ENCODE measurements around the gene CPED1. TPM values are rescaled to one million over a fixed set of nuclear protein-coding genes. Genes with fewer than 3 reads are reported as not detected.
"Not testable (repeated sequence)": the region's sequence is repeated elsewhere in the genome, so short reads cannot be mapped to it uniquely, and the experiment has no call there.

The CPED1 gene
- total RNA-seq, 5 donors from 2014 or later (not counting 1 experiment from before 2014, with no cell fraction given): 0.73 to 1.4 (median 0.96) TPM; not detected in 2

DNA sequence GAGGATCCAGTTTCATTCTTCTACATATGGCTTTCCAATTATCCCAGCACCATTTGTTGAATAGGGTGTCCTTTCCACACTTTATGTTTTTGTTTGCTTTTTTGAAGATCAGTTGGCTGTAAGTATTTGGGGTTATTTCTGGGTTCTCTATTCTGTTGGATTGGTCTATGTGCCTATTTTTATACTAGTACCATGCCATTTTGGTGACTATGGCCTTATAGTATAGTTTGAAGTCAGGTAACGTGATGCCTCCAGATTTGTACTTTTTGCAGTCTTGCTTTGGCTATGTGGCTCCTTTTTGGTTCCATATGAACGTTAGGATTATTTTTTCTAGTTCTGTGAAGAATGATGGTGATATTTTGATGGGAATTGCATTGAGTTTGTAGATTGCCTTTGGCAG is 48.8 kb downstream of the CPED1 start:
- H3K27me3 Mint-ChIP-seq; H3K4me1 Mint-ChIP-seq; H3K27me3 ChIP-seq (replicated peaks in 1 of 2; ENCODE audit: control insufficient read depth in 2 of 2, extremely low read depth in 1 of 2, insufficient read depth in 2 of 2, low read length in 1 of 2); H3K4me3 Mint-ChIP-seq; DNase-seq; H3K27ac Mint-ChIP-seq; H3K36me3 ChIP-seq (ENCODE audit: control insufficient read depth in 2 of 2, extremely low read depth in 1 of 2, insufficient read depth in 1 of 2, low read length in 1 of 2); H3K4me3 ChIP-seq (ENCODE audit: control insufficient read depth in 1 of 2, extremely low read depth in 1 of 2, low read length in 1 of 2); H3K9me3 ChIP-seq; H3K4me1 ChIP-seq (ENCODE audit: control insufficient read depth in 1 of 2, extremely low read depth in 1 of 2, insufficient read depth in 2 of 2, low read length in 2 of 2); H3K9me3 Mint-ChIP-seq; ATAC-seq (replicated peaks in 1 of 4); POLR2A ChIA-PET; CTCF ChIA-PET; H3K36me3 Mint-ChIP-seq; H3K27ac ChIP-seq (ENCODE audit: low read length): not testable (repeated sequence)
- no CpG with 5 or more reads among the region's 2 CpGs for WGBS (ENCODE audit: insufficient coverage)

DNA sequence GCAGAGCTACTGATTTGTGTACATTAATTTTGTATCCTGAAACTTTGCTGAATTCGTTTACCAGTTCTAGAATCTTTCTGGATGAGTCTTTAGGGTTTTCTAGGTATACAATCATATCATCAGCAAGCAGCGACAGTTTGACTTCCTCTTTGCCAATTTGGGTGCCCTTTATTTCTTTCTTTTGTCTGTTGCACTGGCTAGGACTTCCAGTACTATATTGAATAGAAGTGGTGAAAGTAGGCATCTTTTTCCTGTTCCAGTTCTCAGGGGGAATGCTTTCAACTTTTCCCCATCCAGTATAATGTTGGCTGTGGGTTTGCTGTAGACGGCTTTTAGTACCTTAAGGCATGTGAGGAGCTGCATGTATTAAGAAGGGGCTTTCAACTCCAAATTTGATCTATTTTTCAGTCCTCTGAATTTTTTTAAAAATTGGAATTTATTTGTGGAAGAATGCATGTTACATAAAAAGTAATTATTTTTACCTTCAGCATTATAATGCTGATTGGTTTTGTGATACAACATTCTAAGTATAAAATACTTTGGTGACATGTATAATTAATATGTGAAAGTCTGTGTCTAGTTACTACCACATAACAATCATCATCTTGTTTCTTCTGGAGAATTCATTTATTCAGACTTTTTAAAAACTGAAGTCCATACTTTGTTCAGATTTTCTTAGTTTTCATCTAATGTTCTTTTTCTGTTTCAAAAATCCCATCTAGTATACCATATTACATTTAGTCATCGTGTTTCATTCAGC is 49.6 kb downstream of the CPED1 start:
- no peak for ATAC-seq (replicated peaks in 1 of 4)
- no CpG with 5 or more reads among the region's 4 CpGs for WGBS (ENCODE audit: insufficient coverage)
- no peak overlapping the region for H3K27ac Mint-ChIP-seq
- no peaks in the 10 kb centered on the region for H3K4me1 Mint-ChIP-seq
- ChIA-PET POLR2A (no interaction called here), CTCF (interaction anchor here in 1 of 2 donors (0.5 kb wide), 1 partner anchor 12 kb away, joined by 4 read pairs; no protein-coding TSS in a partner anchor)
- Histone ChIP-seq H3K27me3 (replicated peaks in 1 of 2; ENCODE audit: control insufficient read depth in 2 of 2, extremely low read depth in 1 of 2, insufficient read depth in 2 of 2, low read length in 1 of 2) (no peaks in the 10 kb centered on the region), H3K27ac (ENCODE audit: low read length) (no peak overlapping the region), H3K4me1 (ENCODE audit: control insufficient read depth in 1 of 2, extremely low read depth in 1 of 2, insufficient read depth in 2 of 2, low read length in 2 of 2) (no peaks in the 10 kb centered on the region), H3K9me3 (no peaks in the 10 kb centered on the region), H3K4me3 (ENCODE audit: control insufficient read depth in 1 of 2, extremely low read depth in 1 of 2, low read length in 1 of 2) (no peak overlapping the region), H3K36me3 (ENCODE audit: control insufficient read depth in 2 of 2, extremely low read depth in 1 of 2, insufficient read depth in 1 of 2, low read length in 1 of 2) (no peaks in the 10 kb centered on the region)
- DNase-seq: no peak
- H3K36me3 Mint-ChIP-seq: no peaks in the 10 kb centered on the region
- no peaks in the 10 kb centered on the region for H3K9me3 Mint-ChIP-seq
- peaks cover 1 to 9% of the 10 kb centered on the region in 2 donors for H3K27me3 Mint-ChIP-seq
- H3K4me3 Mint-ChIP-seq: no peak overlapping the region

GRCh38 chr7:121038717-121039509 is 50.4 kb downstream of the CPED1 start:
- no peaks in the 10 kb centered on the region for H3K27me3 ChIP-seq (replicated peaks in 1 of 2; ENCODE audit: control insufficient read depth in 2 of 2, extremely low read depth in 1 of 2, insufficient read depth in 2 of 2, low read length in 1 of 2)
- no peak for DNase-seq
- ATAC-seq (replicated peaks in 1 of 4): no peak
- POLR2A ChIA-PET: interaction anchor here (0.5 to 0.6 kb wide), 2 partner anchors 80 to 314 kb away, joined by 3 read pairs; no protein-coding TSS in a partner anchor
- H3K27me3 Mint-ChIP-seq: peaks cover 1 to 9% of the 10 kb centered on the region in 2 donors
- no peak overlapping the region for H3K27ac Mint-ChIP-seq
- H3K4me3 ChIP-seq (ENCODE audit: control insufficient read depth in 1 of 2, extremely low read depth in 1 of 2, low read length in 1 of 2): no peak overlapping the region
- no peak overlapping the region for H3K4me3 Mint-ChIP-seq
- no peak overlapping the region for H3K27ac ChIP-seq (ENCODE audit: low read length)
- no peaks in the 10 kb centered on the region for H3K9me3 ChIP-seq
- no peaks in the 10 kb centered on the region for H3K4me1 Mint-ChIP-seq
- no CpG with 5 or more reads among the region's 7 CpGs for WGBS (ENCODE audit: insufficient coverage)
- no peaks in the 10 kb centered on the region for H3K9me3 Mint-ChIP-seq
- H3K36me3 ChIP-seq (ENCODE audit: control insufficient read depth in 2 of 2, extremely low read depth in 1 of 2, insufficient read depth in 1 of 2, low read length in 1 of 2): no peaks in the 10 kb centered on the region
- H3K4me1 ChIP-seq (ENCODE audit: control insufficient read depth in 1 of 2, extremely low read depth in 1 of 2, insufficient read depth in 2 of 2, low read length in 2 of 2): no peaks in the 10 kb centered on the region
- CTCF ChIA-PET: interaction anchor here in 1 of 2 donors (0.5 kb wide), 1 partner anchor 12 kb away, joined by 4 read pairs; no protein-coding TSS in a partner anchor
- H3K36me3 Mint-ChIP-seq: no peaks in the 10 kb centered on the region

GRCh38 chr7:121039510-121039822 is 51.0 kb downstream of the CPED1 start:
- H3K4me3 ChIP-seq (ENCODE audit: control insufficient read depth in 1 of 2, extremely low read depth in 1 of 2, low read length in 1 of 2): no peak overlapping the region
- no peak for DNase-seq
- WGBS (ENCODE audit: insufficient coverage): 80% methylated on average over 1 of the region's 2 CpGs
- H3K27ac ChIP-seq (ENCODE audit: low read length): no peak overlapping the region
- Mint-ChIP-seq H3K9me3 (no peaks in the 10 kb centered on the region), H3K4me1 (no peaks in the 10 kb centered on the region), H3K36me3 (no peaks in the 10 kb centered on the region), H3K27ac (no peak overlapping the region), H3K4me3 (no peak overlapping the region), H3K27me3 (peaks cover 1 to 9% of the 10 kb centered on the region in 2 donors)
- no peaks in the 10 kb centered on the region for H3K9me3 ChIP-seq
- no peaks in the 10 kb centered on the region for H3K36me3 ChIP-seq (ENCODE audit: control insufficient read depth in 2 of 2, extremely low read depth in 1 of 2, insufficient read depth in 1 of 2, low read length in 1 of 2)
- ChIA-PET POLR2A (interaction anchor here in 1 of 2 donors (0.5 kb wide), 1 partner anchor 79 kb away, joined by 3 read pairs; no protein-coding TSS in a partner anchor), CTCF (no interaction called here)
- ATAC-seq (replicated peaks in 1 of 4): no peak
- no peaks in the 10 kb centered on the region for H3K4me1 ChIP-seq (ENCODE audit: control insufficient read depth in 1 of 2, extremely low read depth in 1 of 2, insufficient read depth in 2 of 2, low read length in 2 of 2)
- no peaks in the 10 kb centered on the region for H3K27me3 ChIP-seq (replicated peaks in 1 of 2; ENCODE audit: control insufficient read depth in 2 of 2, extremely low read depth in 1 of 2, insufficient read depth in 2 of 2, low read length in 1 of 2)

GRCh38 chr7:121039994-121040393 is 51.5 kb downstream of the CPED1 start:
- WGBS (ENCODE audit: insufficient coverage): no CpG with 5 or more reads among the region's 2 CpGs
- Histone ChIP-seq H3K36me3 (ENCODE audit: control insufficient read depth in 2 of 2, extremely low read depth in 1 of 2, insufficient read depth in 1 of 2, low read length in 1 of 2) (no peaks in the 10 kb centered on the region), H3K4me1 (ENCODE audit: control insufficient read depth in 1 of 2, extremely low read depth in 1 of 2, insufficient read depth in 2 of 2, low read length in 2 of 2) (no peaks in the 10 kb centered on the region), H3K27ac (ENCODE audit: low read length) (no peak overlapping the region), H3K4me3 (ENCODE audit: control insufficient read depth in 1 of 2, extremely low read depth in 1 of 2, low read length in 1 of 2) (no peak overlapping the region), H3K27me3 (replicated peaks in 1 of 2; ENCODE audit: control insufficient read depth in 2 of 2, extremely low read depth in 1 of 2, insufficient read depth in 2 of 2, low read length in 1 of 2) (no peaks in the 10 kb centered on the region), H3K9me3 (no peaks in the 10 kb centered on the region)
- no peaks in the 10 kb centered on the region for H3K4me1 Mint-ChIP-seq
- POLR2A ChIA-PET: no interaction called here
- no peak overlapping the region for H3K27ac Mint-ChIP-seq
- ATAC-seq (replicated peaks in 1 of 4): no peak
- H3K9me3 Mint-ChIP-seq: no peaks in the 10 kb centered on the region
- DNase-seq: no peak
- peaks cover 1 to 9% of the 10 kb centered on the region in 2 donors for H3K27me3 Mint-ChIP-seq
- H3K4me3 Mint-ChIP-seq: no peak overlapping the region
- H3K36me3 Mint-ChIP-seq: no peaks in the 10 kb centered on the region
- CTCF ChIA-PET: no interaction called here

DNA sequence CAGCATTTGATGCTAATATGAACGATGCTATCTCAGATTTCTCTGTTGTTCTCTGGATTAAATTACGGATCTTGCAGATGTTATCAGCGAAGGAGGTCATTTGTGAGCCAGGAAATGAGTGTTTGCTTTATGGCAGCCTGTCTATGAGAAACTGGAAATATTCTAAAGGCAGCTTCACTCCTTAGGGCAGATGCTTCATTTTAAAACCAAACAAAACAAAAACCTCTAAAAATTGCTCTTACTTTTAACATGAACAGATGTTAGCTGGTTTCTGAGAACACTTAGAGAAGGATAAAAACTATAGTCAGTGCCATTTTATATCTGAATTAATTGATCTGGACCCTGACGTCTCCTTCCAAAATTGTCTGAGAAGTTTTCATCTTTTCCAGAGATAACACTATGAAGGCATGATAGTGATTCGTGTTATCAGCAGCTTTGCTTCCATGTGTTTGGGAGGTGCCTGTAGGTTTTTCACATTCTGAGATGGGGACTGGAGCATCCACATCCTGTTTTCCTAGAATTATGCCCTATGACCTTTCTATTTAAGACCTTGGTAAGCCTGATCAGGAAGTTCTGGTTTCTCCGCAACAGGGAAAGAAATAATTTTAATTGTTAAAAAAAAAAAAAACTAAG is 53.1 kb downstream of the CPED1 start:
- Histone ChIP-seq H3K9me3 (no peaks in the 10 kb centered on the region), H3K36me3 (ENCODE audit: control insufficient read depth in 2 of 2, extremely low read depth in 1 of 2, insufficient read depth in 1 of 2, low read length in 1 of 2) (no peaks in the 10 kb centered on the region), H3K4me3 (ENCODE audit: control insufficient read depth in 1 of 2, extremely low read depth in 1 of 2, low read length in 1 of 2) (no peak overlapping the region), H3K27ac (ENCODE audit: low read length) (no peak overlapping the region), H3K4me1 (ENCODE audit: control insufficient read depth in 1 of 2, extremely low read depth in 1 of 2, insufficient read depth in 2 of 2, low read length in 2 of 2) (no peaks in the 10 kb centered on the region), H3K27me3 (replicated peaks in 1 of 2; ENCODE audit: control insufficient read depth in 2 of 2, extremely low read depth in 1 of 2, insufficient read depth in 2 of 2, low read length in 1 of 2) (no peaks in the 10 kb centered on the region)
- ChIA-PET CTCF (no interaction called here), POLR2A (no interaction called here)
- Mint-ChIP-seq H3K9me3 (no peaks in the 10 kb centered on the region), H3K4me3 (no peak overlapping the region), H3K27me3 (peaks cover 1 to 9% of the 10 kb centered on the region in 2 donors), H3K4me1 (no peaks in the 10 kb centered on the region), H3K27ac (no peak overlapping the region), H3K36me3 (no peaks in the 10 kb centered on the region)
- ATAC-seq (replicated peaks in 1 of 4): no peak
- WGBS (ENCODE audit: insufficient coverage): 60% methylated on average over 1 of the region's 6 CpGs
- DNase-seq: no peak
